ENCODE data around the gene CENPU.
"Not testable (repeated sequence)": the region's sequence is repeated elsewhere in the genome, so short reads cannot be mapped to it uniquely, and the experiment has no call there.

CENPU gene

GRCh38 chr4:184745831-184746795 lies 12.2 kb upstream of the CENPU start:
- H3K4me3 ChIP-seq (ENCODE audit: low read depth, low read length), result no peak overlapping the region
- DNase-seq (ENCODE audit: low read depth, low spot score), result peak; percentile 87
- TF ChIP-seq CTCF (IDR thresholded peaks at IDR 0.05; ENCODE audit: insufficient read depth, low read length, missing control alignments), result peak; percentile 75
- POLR2A ChIA-PET, result interaction anchor here (0.9 kb wide), 1 partner anchor 11 kb away, joined by 4 read pairs; no protein-coding TSS in a partner anchor
- CTCF ChIA-PET, result interaction anchor here (0.6 to 3.2 kb wide), 37 partner anchors 10 to 1391 kb away, joined by 3 to 44 read pairs (median 4); partner anchors contain the start of genes ACSL1, CENPU and SLC25A4

- no peak overlapping the region for H3K4me3 ChIP-seq (ENCODE audit: low read depth, low read length)
- POLR2A ChIA-PET, result no interaction called here
- no peak for DNase-seq (ENCODE audit: low read depth, low spot score)
- CTCF ChIA-PET, result interaction anchor here (1.5 kb wide), 1 partner anchor 10 kb away, joined by 5 read pairs; the partner anchor contains the start of gene CENPU
- TF ChIP-seq CTCF (IDR thresholded peaks at IDR 0.05; ENCODE audit: insufficient read depth, low read length, missing control alignments), result no peak
These were observed 10.3 kb upstream of the CENPU start for GRCh38 chr4:184744236-184744635.

- H3K4me3 ChIP-seq (ENCODE audit: low read depth, low read length), result no peak overlapping the region
- no peak for DNase-seq (ENCODE audit: low read depth, low spot score)
- CTCF ChIA-PET, result interaction anchor here (1.5 to 1.6 kb wide), 2 partner anchors 9 to 261 kb away, joined by 5 read pairs; partner anchors contain the start of gene CENPU
- TF ChIP-seq CTCF (IDR thresholded peaks at IDR 0.05; ENCODE audit: insufficient read depth, low read length, missing control alignments), result no peak
- POLR2A ChIA-PET, result no interaction called here
These were observed 9.8 kb upstream of the CENPU start for GRCh38 chr4:184743650-184744049.

GRCh38 chr4:184741651-184742050 lies 7.8 kb upstream of the CENPU start:
- CTCF ChIA-PET, result interaction anchor here (0.8 to 0.9 kb wide), 2 partner anchors 19 to 243 kb away, joined by 3 to 5 read pairs; no protein-coding TSS in a partner anchor
- DNase-seq (ENCODE audit: low read depth, low spot score); POLR2A ChIA-PET; H3K4me3 ChIP-seq (ENCODE audit: low read depth, low read length): not testable (repeated sequence)

GRCh38 chr4:184740980-184741391 lies 7.1 kb upstream of the CENPU start:
- CTCF ChIA-PET, result no interaction called here
- no peak overlapping the region for H3K4me3 ChIP-seq (ENCODE audit: low read depth, low read length)
- DNase-seq (ENCODE audit: low read depth, low spot score), result no peak
- POLR2A ChIA-PET, result no interaction called here
- no peak for TF ChIP-seq CTCF (IDR thresholded peaks at IDR 0.05; ENCODE audit: insufficient read depth, low read length, missing control alignments)

- DNase-seq (ENCODE audit: low read depth, low spot score); H3K4me3 ChIP-seq (ENCODE audit: low read depth, low read length); POLR2A ChIA-PET; CTCF ChIA-PET: not testable (repeated sequence)
These were observed 5.7 kb upstream of the CENPU start for GRCh38 chr4:184739575-184739974.

GRCh38 chr4:184734758-184735157 lies 862 bp upstream of the CENPU start:
- no peak for TF ChIP-seq CTCF (IDR thresholded peaks at IDR 0.05; ENCODE audit: insufficient read depth, low read length, missing control alignments)
- ChIA-PET POLR2A (interaction anchor here (0.9 to 1.4 kb wide), 4 partner anchors 12 to 86 kb away, joined by 3 to 5 read pairs (median 4); partner anchors contain the start of genes CASP3 and PRIMPOL), CTCF (interaction anchor here (1.5 to 6.1 kb wide), 3 partner anchors 9 to 81 kb away, joined by 4 to 44 read pairs (median 5); no protein-coding TSS in a partner anchor)
- H3K4me3 ChIP-seq (ENCODE audit: low read depth, low read length), result peak overlapping the region; percentile 82
- no peak for DNase-seq (ENCODE audit: low read depth, low spot score)
